Amygdala (tissue), 56 donors: ENCODE results near the gene B3GALNT2.
"Not testable (repeated sequence)": the region's sequence is repeated elsewhere in the genome, so short reads cannot be mapped to it uniquely, and the experiment has no call there.

ENCODE experiments used
- DNase-seq, 56 donors: peaks; one replicate each; lab custom pipeline; 2025; lab: John Stamatoyannopoulos, UW

The B3GALNT2 gene

DNA sequence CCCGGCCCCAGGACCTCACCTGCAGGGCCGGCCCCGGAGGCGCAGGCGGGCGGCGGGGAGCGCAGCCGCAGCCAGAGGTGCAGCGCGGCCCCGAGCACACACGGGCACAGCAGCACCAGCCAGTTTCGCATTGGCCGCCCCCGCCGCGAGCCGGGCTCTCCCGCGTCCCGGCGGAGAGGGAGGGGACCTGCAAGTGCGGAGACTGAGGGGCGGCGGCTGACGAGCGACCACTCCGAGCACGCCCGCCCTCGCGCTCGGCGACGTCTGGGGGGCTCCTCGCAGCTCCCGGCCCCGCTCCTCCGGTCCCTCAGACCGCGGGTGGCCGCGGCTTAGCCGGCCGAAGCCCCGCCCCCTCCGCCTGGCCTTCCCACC, at the start of gene B3GALNT2:
TSS of gene B3GALNT2 (minus strand) at position 331 of the 372 bp plus-strand sequence. CDS start at position 131, 200 bp downstream.
- peak in 1 of 56 donors; percentile 41 for DNase-seq

DNA sequence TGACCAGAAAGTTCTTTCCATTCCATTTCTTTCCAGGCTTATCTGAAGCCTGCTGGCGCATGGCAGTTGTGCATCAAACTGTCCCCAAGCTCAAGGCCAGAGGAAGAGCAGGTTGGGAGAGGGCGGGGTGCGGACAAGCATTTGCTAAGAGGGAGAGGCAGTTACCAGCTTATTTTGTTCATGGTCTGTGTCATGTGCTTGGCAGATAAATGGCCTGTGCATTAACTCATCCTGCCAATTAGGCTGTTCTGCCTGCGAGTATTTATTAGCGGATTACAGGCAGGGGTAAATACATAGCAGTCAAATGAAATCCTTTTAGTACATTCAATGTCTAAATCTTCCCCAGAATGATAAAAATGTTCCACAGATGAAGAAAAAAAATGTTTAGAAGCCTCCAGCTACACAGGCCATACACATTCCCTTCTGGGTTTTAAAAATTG, 48.9 kb upstream of the B3GALNT2 start:
- DNase-seq, result no peak

DNA sequence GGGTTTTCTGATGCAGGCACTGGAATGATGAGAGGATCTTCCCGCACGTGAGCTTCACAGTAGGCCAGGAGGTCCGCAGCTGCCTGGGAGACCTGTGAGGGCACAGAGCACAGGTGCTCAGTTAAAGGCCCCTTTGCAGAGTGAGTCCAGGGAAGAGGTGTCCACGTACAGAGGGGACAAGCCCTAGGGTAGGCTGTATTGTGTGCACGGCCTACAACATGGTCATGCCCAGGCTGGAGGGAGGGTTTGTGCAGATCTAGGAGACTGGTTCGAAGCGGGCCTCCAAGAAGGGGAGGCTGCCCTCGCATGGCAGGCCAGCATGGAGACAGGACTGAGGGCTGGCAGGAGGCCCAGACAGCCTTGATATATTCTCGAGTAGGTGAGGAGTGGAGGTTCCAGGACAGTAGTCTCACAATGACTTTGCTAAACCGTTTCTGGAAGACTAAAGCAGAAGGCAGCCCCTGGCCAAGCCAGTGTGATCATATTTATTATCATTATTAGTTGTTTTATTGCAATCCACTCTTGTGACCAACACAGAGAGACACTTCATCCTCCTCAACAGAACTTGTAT, 48.0 kb upstream of the B3GALNT2 start:
- DNase-seq, result no peak

DNA sequence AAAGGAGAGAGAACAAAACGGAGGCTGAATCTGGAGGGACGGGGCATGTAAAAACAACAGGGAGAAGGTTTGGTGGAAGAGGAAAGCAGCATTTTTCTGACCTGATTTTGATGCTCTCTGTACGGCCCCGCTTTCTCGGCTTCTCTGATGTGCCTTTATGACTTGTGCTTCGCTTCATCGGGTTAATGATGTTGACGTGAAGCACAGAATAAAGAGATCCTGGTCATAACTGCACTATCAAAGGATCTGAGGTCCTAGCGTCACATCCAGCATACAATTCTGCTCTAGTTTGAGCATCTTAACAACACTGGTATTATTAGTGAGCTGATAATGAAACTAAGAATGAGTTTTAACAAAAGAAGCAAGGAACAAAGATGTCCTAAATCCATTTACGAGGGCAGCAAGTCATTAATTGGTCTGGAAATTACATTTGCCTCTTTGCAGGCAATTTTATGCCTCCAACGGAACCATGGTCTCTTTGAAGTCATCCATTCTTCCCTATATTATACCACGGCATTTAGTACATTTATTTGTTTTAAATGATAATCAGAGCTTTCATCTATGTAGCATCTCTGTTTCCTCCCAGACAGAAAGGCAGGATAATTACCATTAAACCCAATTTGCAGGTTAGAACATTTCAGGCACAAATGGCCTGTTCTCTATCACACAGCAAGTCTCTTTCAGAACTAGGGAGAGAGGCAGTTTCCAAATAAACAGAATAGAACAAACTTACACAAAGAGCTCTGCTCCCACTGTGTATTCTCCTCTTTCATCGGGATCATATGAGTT, 45.3 kb upstream of the B3GALNT2 start:
- DNase-seq, result no peak

DNA sequence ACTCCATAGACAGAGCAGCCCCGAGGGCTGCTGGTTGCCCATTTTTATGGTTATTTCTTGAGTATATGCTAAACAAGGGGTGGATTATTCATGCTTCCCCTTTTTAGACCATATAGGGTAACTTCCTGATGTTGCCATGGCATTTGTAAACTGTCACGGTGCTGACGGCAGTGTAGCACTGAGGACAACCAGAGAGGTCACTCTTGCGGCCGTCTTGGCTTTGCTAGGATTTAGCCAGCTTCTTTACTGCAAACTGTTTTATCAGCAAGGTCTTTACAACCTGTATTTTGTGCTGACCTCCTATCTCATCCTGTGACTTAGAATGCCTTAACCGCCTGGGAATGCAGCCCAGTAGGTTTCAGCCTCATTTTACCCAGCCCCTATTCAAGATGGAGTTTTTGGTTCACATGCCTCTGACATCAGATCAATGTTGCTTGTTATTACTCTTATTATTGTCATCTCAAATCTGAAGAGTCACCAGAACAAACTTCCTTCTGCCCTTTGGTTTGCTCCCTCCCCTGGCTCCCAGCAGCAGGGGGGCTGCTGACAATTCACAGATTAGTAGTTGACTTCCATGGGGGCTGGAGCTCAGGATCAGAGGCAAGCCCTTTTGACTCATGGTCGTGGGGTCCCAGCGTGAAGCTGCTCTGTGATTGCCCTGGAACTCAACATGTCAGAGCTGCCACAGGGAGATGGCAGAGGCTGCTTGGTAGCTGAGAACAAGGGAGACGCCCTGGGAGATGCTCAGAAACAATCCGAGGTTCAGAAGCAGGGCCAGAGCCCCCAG, 42.3 kb upstream of the B3GALNT2 start:
- not testable (repeated sequence) for DNase-seq

DNA sequence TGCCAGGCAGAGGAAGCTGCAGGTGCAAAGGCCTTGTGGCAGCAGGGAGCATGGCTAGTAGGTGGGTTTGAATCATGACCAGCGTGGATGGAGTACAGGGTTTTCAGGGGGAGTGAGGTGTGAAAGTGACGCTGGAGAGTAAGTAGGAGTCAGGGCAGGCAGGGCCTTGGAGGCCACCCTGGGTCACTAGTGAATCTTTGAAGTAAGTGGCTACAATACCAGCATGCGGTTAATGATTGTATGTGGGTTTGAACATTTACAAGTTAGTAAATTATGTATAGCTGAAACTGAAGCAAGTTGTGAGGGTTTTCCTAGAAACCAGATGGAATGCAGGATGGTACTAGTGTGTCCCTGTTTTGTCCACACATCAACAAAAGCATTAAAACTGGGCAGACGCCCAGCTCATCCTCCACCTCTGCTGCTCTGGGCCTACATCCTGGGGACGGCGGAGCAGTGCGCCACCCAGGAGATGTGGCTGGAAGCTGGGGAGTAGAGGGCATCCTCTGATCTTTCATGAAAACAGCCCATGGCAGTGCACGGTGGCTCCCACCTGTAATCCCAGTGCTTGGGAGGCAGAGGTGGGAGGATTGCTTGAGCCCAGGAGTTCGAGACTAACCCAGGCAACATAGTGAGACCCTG, 41.2 kb upstream of the B3GALNT2 start:
- DNase-seq, result no peak

DNA sequence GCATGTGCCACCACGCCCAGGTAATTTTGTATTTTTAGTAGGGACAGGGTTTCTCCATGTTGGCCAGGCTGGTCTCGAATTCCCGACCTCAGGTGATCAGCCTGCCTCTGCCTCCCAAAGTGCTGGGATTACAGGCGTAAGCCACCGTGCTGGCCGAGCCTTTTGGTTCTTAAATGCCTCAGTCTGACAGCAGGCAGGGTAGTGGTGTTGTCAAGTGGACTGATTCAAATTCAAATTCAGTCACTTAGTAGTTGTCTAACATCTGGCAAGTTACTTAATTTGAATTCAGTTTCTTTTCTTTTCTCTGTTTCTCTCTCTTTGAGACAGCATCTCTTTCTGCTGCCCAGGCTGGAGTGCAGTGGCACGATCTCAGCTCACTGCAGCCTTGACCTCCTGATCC, 38.6 kb upstream of the B3GALNT2 start:
- DNase-seq, result not testable (repeated sequence)

DNA sequence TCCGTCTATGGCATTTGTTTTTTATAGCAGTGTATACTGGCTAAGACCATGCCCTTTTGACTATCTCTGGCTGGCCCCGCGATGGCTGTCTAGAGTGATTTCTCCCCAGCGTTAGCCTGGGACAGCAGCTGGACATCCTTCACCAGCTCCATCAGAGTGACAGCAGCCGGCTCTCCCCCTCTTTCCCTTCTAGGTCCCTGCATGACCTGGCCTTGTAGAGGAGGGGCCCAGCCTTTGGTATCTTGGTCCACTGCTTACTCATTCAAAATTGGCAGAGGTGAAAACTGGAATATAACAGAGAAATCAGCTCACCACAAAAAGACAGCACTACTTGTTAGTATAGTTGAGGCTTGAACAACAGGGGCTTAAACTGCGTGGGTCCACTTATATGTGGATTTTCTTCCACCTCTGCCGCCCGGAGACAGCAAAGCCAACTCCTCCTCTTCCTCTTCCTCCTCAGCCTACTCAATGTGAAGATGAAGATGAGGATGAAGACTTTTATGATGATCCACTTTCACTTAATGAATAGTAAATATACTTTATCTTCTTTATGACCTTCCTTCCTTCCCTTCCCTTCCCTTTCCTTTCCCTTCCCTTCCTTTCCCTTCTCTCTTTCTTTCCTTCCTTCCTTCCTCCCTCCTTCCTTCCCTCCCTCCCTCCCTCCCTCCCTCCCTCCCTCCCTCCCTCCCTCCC, 29.4 kb upstream of the B3GALNT2 start:
- no peak for DNase-seq

DNA sequence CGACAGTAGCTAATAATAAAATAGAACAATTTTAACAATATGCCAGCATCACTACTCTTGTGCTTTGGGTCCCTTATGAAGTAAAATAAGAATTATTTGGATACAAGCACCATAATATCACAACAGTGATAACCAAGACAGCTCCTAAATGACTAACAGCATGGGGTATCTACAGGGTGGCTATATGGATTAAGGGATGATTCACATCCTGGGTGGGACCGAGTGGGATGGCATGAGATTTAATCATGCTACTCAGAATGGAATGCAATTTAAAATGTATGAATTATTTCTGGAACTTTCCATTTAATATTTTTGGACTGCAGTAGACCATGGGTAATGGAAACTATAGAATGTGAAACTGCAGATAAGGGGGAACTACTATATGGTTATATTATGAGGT, 28.1 kb upstream of the B3GALNT2 start:
- DNase-seq, result no peak

DNA sequence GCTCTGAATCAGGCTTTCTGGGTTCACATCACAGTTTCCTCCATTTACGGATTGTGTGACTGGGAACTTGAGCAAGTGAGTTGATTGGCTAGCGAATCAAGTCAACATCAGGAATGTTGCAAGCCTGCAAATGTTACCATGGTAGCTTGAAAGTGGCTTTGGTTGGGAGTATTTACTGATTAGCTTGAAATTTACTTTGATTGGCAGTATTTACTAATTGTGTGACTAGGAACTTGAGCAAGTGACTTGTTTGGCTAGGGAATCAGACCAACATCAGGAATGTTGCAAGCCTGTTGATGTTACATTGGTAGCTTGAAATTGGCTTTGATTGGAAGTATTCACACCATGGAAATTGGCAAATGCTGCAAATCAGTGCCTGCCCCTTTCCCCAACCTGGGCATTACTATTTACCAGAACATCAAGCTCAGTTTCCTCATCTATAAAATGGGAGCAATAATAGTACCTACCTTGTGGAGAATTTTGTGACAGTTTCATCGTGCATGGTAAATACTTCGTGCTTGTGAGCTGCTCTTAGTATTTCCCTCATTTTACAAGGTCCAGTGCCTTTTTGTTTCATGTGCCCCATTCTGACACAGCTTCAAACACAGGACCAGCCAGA, 23.1 kb upstream of the B3GALNT2 start:
- DNase-seq, result no peak

DNA sequence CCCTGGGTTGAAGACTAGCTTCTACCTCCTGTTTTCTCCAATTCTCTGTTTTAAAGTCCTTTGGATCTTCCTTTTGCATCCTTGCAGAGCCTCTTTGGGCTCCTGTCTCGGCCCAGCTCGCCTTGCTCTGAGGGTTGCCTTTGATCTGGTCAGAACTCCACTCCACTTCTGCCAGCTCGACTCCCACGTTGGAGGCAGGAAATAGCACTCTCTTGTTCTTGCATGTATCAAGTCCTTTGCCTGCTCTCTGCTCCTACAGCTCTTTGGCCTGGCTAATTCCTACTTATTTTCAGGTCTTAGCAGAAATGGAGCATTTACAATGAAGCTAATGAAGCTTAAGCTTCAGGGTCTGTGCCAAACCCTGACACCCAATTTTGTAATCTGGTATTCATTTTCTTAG, 21.1 kb upstream of the B3GALNT2 start:
- no peak for DNase-seq

DNA sequence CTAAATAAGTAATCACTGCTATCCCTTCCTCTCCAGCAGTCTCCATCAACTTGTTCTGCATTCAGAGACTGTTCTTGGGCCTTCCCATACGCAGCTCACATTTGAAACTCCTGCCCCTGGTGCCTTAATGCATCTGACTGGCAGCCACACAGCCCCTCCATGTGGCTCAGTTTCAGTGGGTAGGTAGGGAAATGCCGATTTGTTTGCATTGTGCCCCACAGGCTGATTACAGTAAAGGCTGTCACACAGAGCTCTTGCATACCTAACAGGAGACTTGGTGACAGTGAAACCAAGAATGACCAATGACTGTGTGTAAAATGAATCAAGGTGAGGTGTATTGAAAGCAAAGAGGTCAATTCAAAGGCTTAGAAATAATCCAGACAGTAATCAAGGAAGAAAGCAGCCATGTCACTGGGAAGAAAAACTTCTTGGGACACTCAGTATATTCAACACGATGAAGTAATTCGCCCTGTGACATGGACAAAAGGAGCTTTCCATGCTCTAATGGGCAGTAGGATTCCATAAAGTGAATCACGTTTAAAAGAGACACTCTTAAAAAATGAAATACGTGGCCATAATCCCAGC, 12.7 kb upstream of the B3GALNT2 start:
- DNase-seq, result no peak

DNA sequence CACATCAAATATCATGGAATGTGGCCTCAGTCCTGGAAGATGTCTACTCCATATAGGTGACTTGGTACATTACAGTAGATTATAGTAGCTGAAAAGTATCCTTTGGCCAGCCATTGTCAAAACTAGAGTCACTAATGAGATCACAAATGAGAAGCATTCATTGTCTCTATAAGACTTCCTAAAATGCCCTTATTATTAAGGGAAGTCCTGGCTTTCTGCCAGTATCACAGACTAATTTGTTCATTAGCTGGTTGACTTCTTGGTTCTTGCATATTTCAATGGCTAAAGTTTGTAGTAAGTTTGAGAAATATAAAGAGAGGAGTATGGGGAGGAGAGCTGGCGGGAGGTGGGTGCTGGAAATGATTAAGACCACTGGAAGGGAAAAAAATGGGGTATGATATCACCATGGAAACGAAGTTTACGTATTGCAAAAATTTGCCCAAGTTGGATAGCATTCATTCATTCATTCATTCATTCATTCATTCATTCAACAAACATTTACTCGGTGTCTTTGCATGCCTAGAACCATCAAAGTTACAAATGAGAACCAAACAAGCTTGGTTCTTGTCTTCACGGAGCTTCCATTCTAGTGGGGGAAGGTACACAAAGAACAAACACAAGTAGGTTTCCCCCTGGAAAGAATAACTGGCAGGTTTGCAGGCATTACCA, 11.7 kb upstream of the B3GALNT2 start:
- DNase-seq, result no peak

DNA sequence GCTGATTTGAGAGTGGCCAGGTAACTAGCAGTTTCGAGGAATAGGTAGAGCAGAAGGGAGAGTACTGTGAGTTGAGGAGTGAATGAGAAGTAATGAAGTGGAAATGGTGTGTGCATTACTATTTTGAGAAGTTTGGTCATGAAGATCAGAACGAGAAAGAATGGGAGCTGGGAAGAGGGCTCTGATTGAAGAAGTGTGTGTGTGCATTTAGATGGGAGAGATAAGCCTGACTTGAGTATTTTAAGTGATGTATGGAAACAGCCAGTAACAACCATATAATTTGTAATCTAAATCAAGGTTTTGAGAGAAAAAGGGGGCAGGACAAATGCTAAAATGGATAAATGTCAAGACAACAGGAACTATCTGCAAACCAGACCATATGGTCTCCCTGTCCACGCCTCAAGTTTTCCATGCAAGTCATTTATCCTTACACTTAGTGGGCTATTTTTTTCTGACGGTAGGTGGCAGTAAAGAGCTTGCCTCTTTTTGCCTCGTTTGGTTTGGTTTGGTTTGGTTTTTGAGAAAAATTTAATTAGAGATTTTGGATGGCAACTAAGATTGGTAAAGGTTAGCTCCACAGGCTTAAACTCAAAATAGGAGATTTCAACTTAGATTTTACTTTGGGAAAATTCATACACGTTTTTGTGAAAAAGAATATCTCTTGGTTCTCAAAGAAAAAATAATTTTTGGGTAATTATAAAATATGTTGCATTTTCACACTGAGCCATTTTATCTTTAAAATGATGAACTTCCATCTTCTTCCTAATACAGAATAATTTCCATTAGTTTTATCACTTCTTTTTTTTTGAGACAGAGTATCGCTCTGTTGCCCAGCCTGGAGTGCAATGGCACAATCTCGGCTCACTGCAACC, 9.5 kb upstream of the B3GALNT2 start:
- peak in 3 of 56 donors; percentile 5 to 60 (median 56) for DNase-seq

DNA sequence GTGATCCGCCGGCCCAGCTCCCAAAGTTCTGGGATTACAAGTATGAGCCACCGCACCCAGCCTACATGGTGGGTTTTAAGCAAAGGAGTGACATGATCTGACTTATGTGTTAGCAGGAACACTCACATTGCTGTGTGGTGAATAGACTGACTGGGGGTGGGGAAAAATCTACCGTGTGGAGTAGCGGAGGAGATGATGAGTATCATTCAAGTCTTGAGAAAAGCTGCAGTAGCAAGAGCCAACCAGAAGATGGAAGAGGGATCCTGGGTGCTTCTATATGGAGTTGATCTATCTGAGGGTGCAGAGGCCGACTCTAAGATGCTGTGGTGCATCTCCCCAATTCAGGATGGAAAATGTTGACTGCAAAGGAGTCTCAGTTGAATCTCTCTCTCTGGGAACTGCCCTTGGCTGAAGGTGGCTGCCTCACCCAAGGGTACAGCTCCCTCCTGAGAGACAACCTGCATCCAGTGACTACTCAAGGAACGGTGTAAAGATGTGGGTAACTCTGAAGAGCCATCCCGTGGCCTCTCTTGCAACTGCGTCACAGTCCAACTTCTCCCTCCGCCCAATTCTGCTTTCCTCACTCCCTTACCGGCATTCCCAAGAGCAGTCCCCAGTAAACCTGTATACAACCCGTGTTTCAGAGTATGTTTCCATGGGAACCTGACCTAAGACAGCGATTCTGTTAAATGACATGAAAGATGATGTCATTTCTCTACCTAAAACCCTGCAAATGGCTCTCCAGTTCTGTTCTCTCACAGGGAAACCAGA, 7.4 kb upstream of the B3GALNT2 start:
- no peak for DNase-seq

DNA sequence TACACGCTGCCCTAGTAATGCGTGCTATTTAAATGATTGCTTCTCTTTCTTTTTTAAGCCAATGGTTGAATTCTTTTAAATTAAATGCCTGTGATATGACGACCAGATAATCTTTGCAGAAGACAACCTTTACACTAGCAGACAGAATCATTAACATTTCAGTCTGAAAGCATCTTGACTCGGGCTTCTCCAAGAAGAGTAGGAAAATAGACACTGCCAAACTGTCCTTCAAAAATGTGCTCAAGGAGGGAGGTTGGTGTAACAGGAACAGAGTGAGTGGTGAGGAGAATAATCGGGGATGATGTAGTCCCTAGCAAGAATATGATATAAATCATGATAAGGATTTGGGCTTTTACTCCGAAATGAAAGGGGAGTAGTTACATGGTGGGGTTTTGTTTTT, 6.6 kb upstream of the B3GALNT2 start:
- DNase-seq, result no peak

DNA sequence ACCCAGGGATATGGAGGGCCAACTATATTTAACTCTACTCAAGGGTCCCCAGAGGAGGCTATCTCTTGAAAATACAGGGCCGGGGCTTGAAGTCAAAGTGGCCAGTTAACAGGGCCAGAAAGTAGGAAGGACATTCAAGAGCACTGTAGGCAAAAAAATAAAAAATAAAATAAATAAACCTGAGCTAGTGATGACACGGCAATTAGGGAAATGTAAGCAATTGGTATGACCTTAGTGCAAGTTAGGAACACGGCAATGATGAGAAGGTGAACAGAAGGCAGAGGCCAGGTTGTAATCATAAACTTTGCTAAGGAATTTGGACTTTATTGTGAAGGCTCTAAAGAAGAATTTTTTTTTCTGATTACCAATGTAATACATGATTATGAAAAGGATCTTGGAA, 3.4 kb upstream of the B3GALNT2 start:
- DNase-seq, result no peak
